AG09319 (cell line): Measurements from ENCODE around the gene MYBPC2.

Experiments used
- DNase-seq: peaks from one replicate; pipeline ENCODE4 v3.0.0-alpha.2; 2010; ENCODE audit warnings: low read depth; ENCODE audit errors: extremely low read depth
- CTCF ChIP-seq: IDR thresholded peaks from 2 replicates; pipeline ENCODE4 v1.5.1; 2011; ENCODE audit warnings: low read depth, mild to moderate bottlenecking, inconsistent platforms, low read length, moderate library complexity

MYBPC2 gene

GRCh38 chr19:50402544-50403301, 30.0 kb upstream of the MYBPC2 start:
- TF ChIP-seq CTCF = no peak
- DNase-seq = no peak

GRCh38 chr19:50406156-50406820, 26.4 kb upstream of the MYBPC2 start:
- no peak for TF ChIP-seq CTCF
- no peak for DNase-seq

- no peak for DNase-seq
- TF ChIP-seq CTCF = no peak
These were observed 25.9 kb upstream of the MYBPC2 start for GRCh38 chr19:50406829-50407228.

- DNase-seq = no peak
- no peak for TF ChIP-seq CTCF
These were observed 23.3 kb upstream of the MYBPC2 start for GRCh38 chr19:50409347-50409746.

- no peak for TF ChIP-seq CTCF
- DNase-seq = no peak
These were observed 22.6 kb upstream of the MYBPC2 start for GRCh38 chr19:50410109-50410508.

GRCh38 chr19:50412419-50412818, 20.3 kb upstream of the MYBPC2 start:
- no peak for TF ChIP-seq CTCF
- no peak for DNase-seq

GRCh38 chr19:50413096-50413495, 19.6 kb upstream of the MYBPC2 start:
- DNase-seq = no peak

More at GRCh38 chr19:50413096-50413495, 19.6 kb upstream of the MYBPC2 start:
- TF ChIP-seq CTCF = no peak
